ENCODE data around the gene NECTIN4.
"Not testable (repeated sequence)": the region's sequence is repeated elsewhere in the genome, so short reads cannot be mapped to it uniquely, and the experiment has no call there.

Gene NECTIN4

GRCh38 chr1:161080441-161081405 lies 8.6 kb downstream of the NECTIN4 start:
- no peak for DNase-seq

- DNase-seq: no peak
Measured at GRCh38 chr1:161079436-161080110, 9.8 kb downstream of the NECTIN4 start.

GRCh38 chr1:161077426-161077825 lies 11.9 kb downstream of the NECTIN4 start:
- no peak for DNase-seq

GRCh38 chr1:161076410-161076809 lies 12.9 kb downstream of the NECTIN4 start:
- DNase-seq: no peak

GRCh38 chr1:161074676-161075368 lies 14.5 kb downstream of the NECTIN4 start:
- no peak for DNase-seq

- DNase-seq: no peak
Measured at GRCh38 chr1:161073474-161074121, 15.8 kb downstream of the NECTIN4 start.

GRCh38 chr1:161072751-161073449 lies 16.5 kb downstream of the NECTIN4 start:
- no peak for DNase-seq

- peak; percentile 31 for DNase-seq
Measured at GRCh38 chr1:161071886-161072371, 17.4 kb downstream of the NECTIN4 start.

- DNase-seq: no peak
Measured at GRCh38 chr1:161070761-161071160, 18.6 kb downstream of the NECTIN4 start.

- peak; percentile 64 for DNase-seq
Measured at GRCh38 chr1:161069731-161070270, 19.6 kb downstream of the NECTIN4 start, which contains the start of gene ARHGAP30. ARHGAP30 (minus strand) TSS chr1:161069891; CDS start chr1:161069624, 267 bp downstream.

- DNase-seq: no peak
Measured at GRCh38 chr1:161069241-161069640, 20.1 kb downstream of the NECTIN4 start.

- peak; percentile 73 for DNase-seq
Measured at GRCh38 chr1:161068306-161069234, 20.8 kb downstream of the NECTIN4 start.

- DNase-seq: no peak
Measured at GRCh38 chr1:161066694-161067093, 22.7 kb downstream of the NECTIN4 start.

- DNase-seq: not testable (repeated sequence)
Measured at GRCh38 chr1:161065681-161066080, 23.7 kb downstream of the NECTIN4 start.

GRCh38 chr1:161063936-161064335 lies 25.4 kb downstream of the NECTIN4 start:
- DNase-seq: not testable (repeated sequence)

- DNase-seq: no peak
Measured at GRCh38 chr1:161061419-161061818, 27.9 kb downstream of the NECTIN4 start.

GRCh38 chr1:161059293-161059692 lies 30.1 kb downstream of the NECTIN4 start:
- no peak for DNase-seq

GRCh38 chr1:161054805-161055204 lies 34.6 kb downstream of the NECTIN4 start:
- no peak for DNase-seq

GRCh38 chr1:161054232-161054631 lies 35.1 kb downstream of the NECTIN4 start:
- DNase-seq: no peak

GRCh38 chr1:161052899-161053298 lies 36.5 kb downstream of the NECTIN4 start:
- DNase-seq: no peak

Data from T-helper 9 cell (primary cell).